A673 (cell line): Measurements from ENCODE around the gene NCOA7. TPM values are rescaled to one million over a fixed set of nuclear protein-coding genes. Genes with fewer than 3 reads are reported as not detected.

Experiments used
- BruUV-seq: library from RNA; stranded (reverse); fragments of 400-500 nt; replicated peaks from 2 replicates; lab custom pipeline; 2021; lab: Mats Ljungman, UMichigan
- CTCF ChIA-PET: fragments of 300-600 bp; sonication (Branson Sonifier 250); formaldehyde crosslinking; loops from one replicate; lab custom pipeline; 2022; ENCODE audit warnings: antibody characterized with exemption; lab: Charles Lee
- POLR2A ChIA-PET: fragments of 300-600 bp; sonication (Branson Sonifier 250); formaldehyde crosslinking; loops from one replicate; lab custom pipeline; 2022; ENCODE audit warnings: antibody characterized with exemption; ENCODE audit not compliant: low non-redundant PET; lab: Charles Lee
- DNase-seq: peaks from one replicate; pipeline ENCODE4 v3.0.0-alpha.2; 2015; ENCODE audit warnings: low spot score
- H3K27ac ChIP-seq: fragments of 200-600 bp; sonication (generic); 2 replicates; pipeline ENCODE4 v1.5.1; 2016; ENCODE audit warnings: mixed run types, low read depth, mild to moderate bottlenecking, mixed read lengths, antibody characterized with exemption, low read length; ENCODE audit not compliant: poor library complexity, severe bottlenecking
- H3K27me3 ChIP-seq: fragments of 200-600 bp; sonication (generic); replicated peaks from 2 replicates; pipeline ENCODE4 v1.6.1; 2017; ENCODE audit warnings: mixed run types, low read depth, mild to moderate bottlenecking, mixed read lengths, antibody characterized with exemption, low read length; ENCODE audit not compliant: insufficient read depth, poor library complexity
- H3K36me3 ChIP-seq: fragments of 200-600 bp; sonication (generic); 2 replicates; pipeline ENCODE4 v1.6.1; 2016; ENCODE audit warnings: mixed run types, mild to moderate bottlenecking, mixed read lengths, antibody characterized with exemption, low read length; ENCODE audit not compliant: insufficient read depth, poor library complexity, severe bottlenecking
- H3K4me1 ChIP-seq: fragments of 200-600 bp; sonication (generic); 2 replicates; pipeline ENCODE4 v1.6.1; 2017; ENCODE audit warnings: mixed run types, mild to moderate bottlenecking, mixed read lengths, antibody characterized with exemption, low read length; ENCODE audit not compliant: insufficient read depth, poor library complexity, severe bottlenecking
- H3K4me3 ChIP-seq: fragments of 200-600 bp; sonication (generic); 2 replicates; pipeline ENCODE4 v1.5.1; 2016; ENCODE audit warnings: low read depth, mixed run types, mild to moderate bottlenecking, mixed read lengths, low read length; ENCODE audit not compliant: poor library complexity, severe bottlenecking
- H3K9me3 ChIP-seq: fragments of 200-600 bp; sonication (generic); 2 replicates; pipeline ENCODE4 v1.6.1; 2016; ENCODE audit warnings: mixed run types, low read depth, mild to moderate bottlenecking, mixed read lengths, antibody characterized with exemption, low read length; ENCODE audit not compliant: poor library complexity, severe bottlenecking
- CTCF ChIP-seq: fragments of 300-800, 200-600 bp; sonication (generic); conservative IDR thresholded peaks from 2 replicates; pipeline ENCODE4 v1.5.1; 2017; ENCODE audit warnings: low read depth, mild to moderate bottlenecking, antibody characterized with exemption, low read length, moderate library complexity, mixed read lengths
- EZH2 ChIP-seq: fragments of 200-600 bp; sonication (generic); IDR thresholded peaks from 2 replicates; pipeline ENCODE4 v1.6.1; 2017; ENCODE audit warnings: borderline replicate concordance, low read depth, mild to moderate bottlenecking, mixed read lengths, antibody characterized with exemption, low read length; ENCODE audit not compliant: poor library complexity, severe bottlenecking
- intact Hi-C: fragments of 100-400 bp; cut with micrococcal nuclease; formaldehyde crosslinking; loops from one replicate; pipeline ENCODE4 v1.10.0; 2022; ENCODE audit not compliant: unreplicated experiment
- total RNA-seq: library from RNA; stranded (reverse); gene quantifications from 2 replicates; pipeline ENCODE4 v1.2.3, GENCODE V29; 2021

Gene NCOA7
- total RNA-seq, 1 experiment from 2014 or later, result 33.5 TPM

GRCh38 chr6:125779924-125780539 is 10.7 kb upstream of the NCOA7 start:
- DNase-seq, result peak; percentile 96
- H3K36me3 ChIP-seq, result no peaks in the 10 kb centered on the region
- no peaks in the 10 kb centered on the region for H3K27me3 ChIP-seq
- no peak for TF ChIP-seq CTCF
- TF ChIP-seq EZH2, result no peak
- peak overlapping the region; percentile 54 for H3K4me3 ChIP-seq
- CTCF ChIA-PET, result interaction anchor here (1.8 kb wide), 1 partner anchor 10 kb away, joined by 15 read pairs; the partner anchor contains the start of gene NCOA7
- BruUV-seq, result no TSS peak
- H3K4me1 ChIP-seq, result peaks cover 17% of the 10 kb centered on the region
- no peaks in the 10 kb centered on the region for H3K9me3 ChIP-seq
- POLR2A ChIA-PET, result interaction anchor here (0.7 kb wide), 1 partner anchor 479 kb away, joined by 3 read pairs; no protein-coding TSS in a partner anchor
- intact Hi-C loops, result loop anchor here (1.0 to 10.0 kb wide), 3 partner anchors 176 to 565 kb away; partner anchors contain the start of genes CENPW and HINT3
- H3K27ac ChIP-seq, result peak overlapping the region; percentile 82

- ChIA-PET CTCF (interaction anchor here (0.7 to 1.8 kb wide), 4 partner anchors 9 to 206 kb away, joined by 4 to 15 read pairs (median 6); partner anchors contain the start of genes HINT3, NCOA7 and TRMT11), POLR2A (interaction anchor here (1.4 kb wide), 1 partner anchor 9 kb away, joined by 10 read pairs; the partner anchor contains the start of gene NCOA7)
- H3K4me3 ChIP-seq, result peak overlapping the region; percentile 54
- BruUV-seq, result TSS peak; percentile 100
- H3K36me3 ChIP-seq, result no peaks in the 10 kb centered on the region
- intact Hi-C loops, result loop anchor here (1.0 to 10.0 kb wide), 3 partner anchors 176 to 564 kb away; partner anchors contain the start of genes CENPW and HINT3
- no peaks in the 10 kb centered on the region for H3K27me3 ChIP-seq
- peaks cover 17% of the 10 kb centered on the region for H3K4me1 ChIP-seq
- DNase-seq, result peak; percentile 83
- H3K27ac ChIP-seq, result peak overlapping the region; percentile 82
- H3K9me3 ChIP-seq, result no peaks in the 10 kb centered on the region
- no peak for TF ChIP-seq CTCF
- TF ChIP-seq EZH2, result no peak
Measured at GRCh38 chr6:125780540-125781313, 10.0 kb upstream of the NCOA7 start.

GRCh38 chr6:125781314-125781868 is 9.4 kb upstream of the NCOA7 start:
- intact Hi-C loops, result loop anchor here (2.0 to 10.0 kb wide), 2 partner anchors 193 to 563 kb away; partner anchors contain the start of gene CENPW
- Histone ChIP-seq H3K4me3 (peak overlapping the region; percentile 54), H3K9me3 (no peaks in the 10 kb centered on the region), H3K36me3 (no peaks in the 10 kb centered on the region), H3K27ac (peak overlapping the region; percentile 82), H3K27me3 (no peaks in the 10 kb centered on the region), H3K4me1 (peaks cover 17% of the 10 kb centered on the region)
- peak; percentile 57 for DNase-seq
- ChIA-PET POLR2A (interaction anchor here (1.4 kb wide), 1 partner anchor 9 kb away, joined by 10 read pairs; the partner anchor contains the start of gene NCOA7), CTCF (interaction anchor here (0.7 to 1.8 kb wide), 5 partner anchors 9 to 205 kb away, joined by 3 to 15 read pairs (median 6); partner anchors contain the start of genes HINT3, NCOA7 and TRMT11)
- BruUV-seq, result TSS peak; percentile 74
- TF ChIP-seq EZH2, result no peak
- TF ChIP-seq CTCF, result peak; percentile 52
